Keratinocyte (primary cell): ENCODE measurements around the gene ABHD2. TPM values are rescaled to one million over a fixed set of nuclear protein-coding genes. Genes with fewer than 3 reads are reported as not detected.

Source experiments
- DNase-seq: peaks from one replicate; pipeline ENCODE4 v3.0.0-alpha.2; 2011; ENCODE audit warnings: low read depth, missing footprints, low spot score
- FAIRE-seq: peaks from 2 replicates; lab custom pipeline; 2011; peaks lifted over from hg19 to GRCh38; lab: Jason Lieb, UNC
- H2AFZ ChIP-seq: 2 replicates; pipeline ENCODE4 v1.6.0; 2012; ENCODE audit warnings: low read length, control low read depth, inconsistent platforms; ENCODE audit not compliant: control insufficient read depth
- H3K27ac ChIP-seq: 2 replicates; pipeline ENCODE4 v1.5.1; 2011; ENCODE audit warnings: low read length; ENCODE audit not compliant: control insufficient read depth, insufficient read depth
- H3K27me3 ChIP-seq: 3 replicates; pipeline ENCODE4 v1.6.0; 2011; ENCODE audit warnings: low read length; ENCODE audit not compliant: control insufficient read depth, insufficient read depth; ENCODE audit errors: extremely low read depth
- H3K36me3 ChIP-seq, 2 experiments: 2 replicates in 1 of 2; 3 replicates in 1 of 2; pipeline ENCODE4 v1.5.1; 2011; ENCODE audit warnings: low read length in 2 of 2, mild to moderate bottlenecking in 1 of 2; ENCODE audit not compliant: control insufficient read depth in 2 of 2, insufficient read depth in 2 of 2; ENCODE audit errors: extremely low read depth in 1 of 2
- H3K4me1 ChIP-seq: 3 replicates; pipeline ENCODE4 v1.5.1; 2011; ENCODE audit warnings: low read length; ENCODE audit not compliant: control insufficient read depth, insufficient read depth; ENCODE audit errors: extremely low read depth
- H3K4me2 ChIP-seq: 3 replicates; pipeline ENCODE4 v1.6.0; 2011; ENCODE audit warnings: low read depth, low read length; ENCODE audit not compliant: control insufficient read depth, insufficient read depth; ENCODE audit errors: extremely low read depth
- H3K4me3 ChIP-seq, 3 experiments: fragments of 200-600 bp in 1 of 3; sonication (generic) in 1 of 3; 2 replicates in 2 of 3; 3 replicates in 1 of 3; pipeline ENCODE4 v1.5.1; 2011 to 2016; ENCODE audit warnings: low read length in 3 of 3, mild to moderate bottlenecking in 3 of 3, control low read depth in 2 of 3, inconsistent platforms in 1 of 3, low read depth in 1 of 3, mixed read lengths in 1 of 3, mixed run types in 1 of 3, moderate library complexity in 1 of 3; ENCODE audit not compliant: control insufficient read depth in 2 of 3, insufficient read depth in 2 of 3; ENCODE audit errors: extremely low read depth in 1 of 3
- H3K79me2 ChIP-seq: 2 replicates; pipeline ENCODE4 v1.6.0; 2012; ENCODE audit warnings: low read length; ENCODE audit not compliant: control insufficient read depth, insufficient read depth
- H3K9ac ChIP-seq: 3 replicates; pipeline ENCODE4 v1.6.0; 2011; ENCODE audit warnings: low read length; ENCODE audit not compliant: control insufficient read depth, insufficient read depth; ENCODE audit errors: extremely low read depth
- H3K9me1 ChIP-seq: 3 replicates; pipeline ENCODE4 v1.6.0; 2011; ENCODE audit warnings: low read length; ENCODE audit not compliant: control insufficient read depth, insufficient read depth; ENCODE audit errors: extremely low read depth
- H3K9me3 ChIP-seq: 2 replicates; pipeline ENCODE4 v1.5.1; 2012; ENCODE audit warnings: low read depth, low read length; ENCODE audit not compliant: control insufficient read depth
- H4K20me1 ChIP-seq: 3 replicates; pipeline ENCODE4 v1.6.0; 2011; ENCODE audit warnings: low read length; ENCODE audit not compliant: control insufficient read depth, insufficient read depth; ENCODE audit errors: extremely low read depth
- EZH2 ChIP-seq: IDR thresholded peaks from one replicate; pipeline ENCODE4 v1.6.1; 2012; ENCODE audit warnings: inconsistent platforms, mild to moderate bottlenecking, low read length, moderate library complexity
- dilution Hi-C: fragments of 300-500 bp; cut with MboI; formaldehyde crosslinking; loops from one replicate; pipeline ENCODE4 v1.7.0; 2020; ENCODE audit warnings: low sequenced_read_pairs; ENCODE audit not compliant: extremely low pct_ligation_motif_present
- polyA plus RNA-seq, 5 experiments: library from polyadenylated mRNA; depleted of rRNA in 3 of 5; stranded (reverse) in 3 of 5; stranded (forward) in 1 of 5; unstranded in 1 of 5; fragments of >200 nt; gene quantifications; 1 replicate in 1 of 5; 2 replicates in 3 of 5; 3 replicates in 1 of 5; pipeline versions ENCODE4 v1.2.1 to v1.2.3, GENCODE V29; 2011 to 2012; ENCODE audit warnings: missing spikeins in 2 of 5, low read depth in 1 of 5, low replicate concordance in 1 of 5
- TF ChIP-seq, protein P1 (sequence below), 3 experiments: IDR thresholded peaks in 1 of 3; conservative IDR thresholded peaks in 1 of 3; optimal IDR thresholded peaks in 1 of 3; 2 replicates in 2 of 3; 3 replicates in 1 of 3; pipeline versions ENCODE3 to v1.5.1; 2011; ENCODE audit warnings: low read length in 3 of 3, mild to moderate bottlenecking in 3 of 3, moderate library complexity in 2 of 3, control low read depth in 1 of 3, inconsistent platforms in 1 of 3; ENCODE audit not compliant: insufficient read depth in 2 of 3; ENCODE audit errors: extremely low read depth in 1 of 3

Gene ABHD2
- polyA plus RNA-seq, 1 donor (not counting 4 experiments of a cell fraction or from before 2014, with no cell fraction given), result 22.8 TPM

DNA sequence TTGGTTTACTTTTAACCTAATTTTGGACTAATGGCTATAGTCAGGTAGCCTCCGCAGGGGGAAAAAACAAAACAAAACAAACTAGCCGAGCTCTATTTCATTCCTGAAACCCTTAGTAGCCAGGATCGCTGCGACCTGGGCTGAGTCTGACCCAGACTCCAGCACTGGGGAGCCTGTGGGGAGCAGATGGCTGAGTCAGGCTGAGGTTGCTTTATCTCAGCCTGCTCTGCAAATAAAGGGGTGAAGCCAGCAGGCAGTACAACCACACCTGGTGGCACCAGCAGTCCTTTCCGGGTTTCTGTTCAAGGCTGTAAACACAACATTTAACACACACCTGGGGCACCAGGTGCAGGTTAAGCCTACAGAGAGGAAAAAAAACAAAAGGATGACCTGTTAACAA, 27.3 kb downstream of the ABHD2 start:
- DNase-seq (no peak), FAIRE-seq (no peak)
- Histone ChIP-seq H3K27me3 (no peaks in the 10 kb centered on the region), H3K27ac (no peak overlapping the region), H3K4me2 (no peak overlapping the region), H3K9ac (no peak overlapping the region), H3K36me3 (peaks cover 2 to 16% of the 10 kb centered on the region in 2 experiments), H3K4me3 (no peak overlapping the region), H3K79me2 (no peaks in the 10 kb centered on the region), H3K9me3 (no peaks in the 10 kb centered on the region), H3K4me1 (peaks cover 3% of the 10 kb centered on the region), H2AFZ (no peak overlapping the region), H3K9me1 (no peaks in the 10 kb centered on the region), H4K20me1 (no peaks in the 10 kb centered on the region)
- TF ChIP-seq, protein P1, sequence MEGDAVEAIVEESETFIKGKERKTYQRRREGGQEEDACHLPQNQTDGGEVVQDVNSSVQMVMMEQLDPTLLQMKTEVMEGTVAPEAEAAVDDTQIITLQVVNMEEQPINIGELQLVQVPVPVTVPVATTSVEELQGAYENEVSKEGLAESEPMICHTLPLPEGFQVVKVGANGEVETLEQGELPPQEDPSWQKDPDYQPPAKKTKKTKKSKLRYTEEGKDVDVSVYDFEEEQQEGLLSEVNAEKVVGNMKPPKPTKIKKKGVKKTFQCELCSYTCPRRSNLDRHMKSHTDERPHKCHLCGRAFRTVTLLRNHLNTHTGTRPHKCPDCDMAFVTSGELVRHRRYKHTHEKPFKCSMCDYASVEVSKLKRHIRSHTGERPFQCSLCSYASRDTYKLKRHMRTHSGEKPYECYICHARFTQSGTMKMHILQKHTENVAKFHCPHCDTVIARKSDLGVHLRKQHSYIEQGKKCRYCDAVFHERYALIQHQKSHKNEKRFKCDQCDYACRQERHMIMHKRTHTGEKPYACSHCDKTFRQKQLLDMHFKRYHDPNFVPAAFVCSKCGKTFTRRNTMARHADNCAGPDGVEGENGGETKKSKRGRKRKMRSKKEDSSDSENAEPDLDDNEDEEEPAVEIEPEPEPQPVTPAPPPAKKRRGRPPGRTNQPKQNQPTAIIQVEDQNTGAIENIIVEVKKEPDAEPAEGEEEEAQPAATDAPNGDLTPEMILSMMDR (optimal IDR thresholded peaks at IDR 0.05 in 1 of 3, IDR thresholded peaks at IDR 0.05 in 1 of 3, conservative IDR thresholded peaks at IDR 0.05 in 1 of 3; ENCODE audit: extremely low read depth in 1 of 3, insufficient read depth in 2 of 3, low read length in 3 of 3), result no peak
- TF ChIP-seq EZH2, result no peak
- dilution Hi-C loops, result no loop called here

DNA sequence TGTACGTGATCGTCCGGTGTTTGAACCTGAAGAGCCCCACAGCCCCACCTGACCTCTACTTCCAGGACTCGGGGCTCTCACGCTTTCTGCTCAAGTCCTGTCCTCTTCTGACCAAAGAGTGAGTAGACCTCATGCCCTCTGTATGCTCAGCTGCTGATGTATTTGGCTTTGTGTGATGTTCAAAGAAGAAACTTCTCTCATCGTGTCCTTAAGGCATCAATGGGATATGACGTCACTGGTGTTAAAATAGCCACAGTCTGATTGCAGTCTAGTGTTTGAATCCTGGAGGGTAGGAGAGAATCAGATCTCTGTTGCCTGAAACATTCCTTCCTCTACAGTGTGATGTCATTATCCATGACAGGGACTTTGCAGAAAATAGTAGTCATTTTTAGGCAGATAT, 28.1 kb downstream of the ABHD2 start:
- Histone ChIP-seq H3K36me3 (peaks cover 2 to 16% of the 10 kb centered on the region in 2 experiments), H4K20me1 (no peaks in the 10 kb centered on the region), H3K9ac (no peak overlapping the region), H3K27ac (no peak overlapping the region), H3K4me1 (peaks cover 12% of the 10 kb centered on the region), H3K9me3 (no peaks in the 10 kb centered on the region), H2AFZ (no peak overlapping the region), H3K4me3 (no peak overlapping the region), H3K9me1 (no peaks in the 10 kb centered on the region), H3K27me3 (no peaks in the 10 kb centered on the region), H3K79me2 (no peaks in the 10 kb centered on the region), H3K4me2 (no peak overlapping the region)
- dilution Hi-C loops, result no loop called here
- FAIRE-seq (no peak), DNase-seq (no peak)
- TF ChIP-seq, protein P1 (optimal IDR thresholded peaks at IDR 0.05 in 1 of 3, IDR thresholded peaks at IDR 0.05 in 1 of 3, conservative IDR thresholded peaks at IDR 0.05 in 1 of 3; ENCODE audit: extremely low read depth in 1 of 3, insufficient read depth in 2 of 3, low read length in 3 of 3), result no peak
- TF ChIP-seq EZH2, result no peak
